DOHH2 (cell line): ENCODE results near the gene RBFOX1.

Experiments
- H3F3A ChIP-seq: fragments of 200-600 bp; sonication (generic), shearing (Covaris generic); 2 replicates; pipeline ENCODE4 v1.6.0; 2016; ENCODE audit warnings: antibody characterized with exemption, mild to moderate bottlenecking; ENCODE audit not compliant: control insufficient read depth, insufficient read depth
- H3K27ac ChIP-seq: fragments of 200-600 bp; sonication (generic); 2 replicates; pipeline ENCODE4 v1.5.1; 2014; ENCODE audit warnings: low read depth, mild to moderate bottlenecking, low read length, moderate library complexity
- H3K27me3 ChIP-seq: fragments of 200-600 bp; sonication (generic); 2 replicates; pipeline ENCODE4 v1.6.1; 2014; ENCODE audit warnings: mild to moderate bottlenecking, low read length, mixed read lengths; ENCODE audit not compliant: control insufficient read depth
- H3K36me3 ChIP-seq: fragments of 200-600 bp; sonication (generic); 2 replicates; pipeline ENCODE4 v1.6.1; 2014; ENCODE audit warnings: mild to moderate bottlenecking, low read length, moderate library complexity, mixed read lengths; ENCODE audit not compliant: control insufficient read depth
- H3K4me1 ChIP-seq: fragments of 200-600 bp; sonication (generic); 2 replicates; pipeline ENCODE4 v1.6.1; 2014; ENCODE audit warnings: mild to moderate bottlenecking, low read length, mixed read lengths; ENCODE audit not compliant: control insufficient read depth
- H3K4me2 ChIP-seq: fragments of 200-600 bp; sonication (generic); 2 replicates; pipeline ENCODE4 v1.6.0; 2014; ENCODE audit warnings: mild to moderate bottlenecking, low read length, moderate library complexity
- H3K4me3 ChIP-seq: fragments of 200-600 bp; sonication (generic); 2 replicates; pipeline ENCODE4 v1.5.1; 2014; ENCODE audit warnings: mild to moderate bottlenecking, low read length, mixed read lengths
- H3K79me2 ChIP-seq: fragments of 200-600 bp; sonication (generic); 2 replicates; pipeline ENCODE4 v1.6.1; 2014; ENCODE audit warnings: mild to moderate bottlenecking, low read length, mixed read lengths; ENCODE audit not compliant: control insufficient read depth
- H3K9me2 ChIP-seq: fragments of 200-600 bp; sonication (generic); replicated peaks from 2 replicates; pipeline ENCODE4 v1.6.1; 2014; ENCODE audit warnings: mild to moderate bottlenecking, low read length, mixed read lengths; ENCODE audit not compliant: control insufficient read depth
- H3K9me3 ChIP-seq: fragments of 200-600 bp; sonication (generic); 2 replicates; pipeline ENCODE4 v1.6.1; 2014; ENCODE audit warnings: antibody characterized with exemption, low read length, mixed read lengths; ENCODE audit not compliant: control insufficient read depth, insufficient read depth
- H4K20me1 ChIP-seq: fragments of 200-600 bp; sonication (generic); 2 replicates; pipeline ENCODE4 v1.6.0; 2014; ENCODE audit warnings: low read depth, mild to moderate bottlenecking, antibody characterized with exemption, low read length, moderate library complexity; ENCODE audit not compliant: control insufficient read depth, insufficient read depth
- CTCF ChIP-seq: fragments of 200-600 bp; sonication (generic); IDR thresholded peaks from one replicate; pipeline ENCODE4 v1.5.1; 2014; ENCODE audit warnings: antibody characterized with exemption, mild to moderate bottlenecking, low read depth, low read length; ENCODE audit not compliant: poor library complexity, severe bottlenecking
- EZH2phosphoT487 ChIP-seq: fragments of 200-600 bp; sonication (generic); IDR thresholded peaks from 2 replicates; pipeline ENCODE4 v1.6.1; 2017; ENCODE audit warnings: borderline replicate concordance, mild to moderate bottlenecking, antibody characterized with exemption, low read length, moderate library complexity, mixed read lengths

The RBFOX1 gene

GRCh38 chr16:7336742-7337141 lies 4.1 kb downstream of the RBFOX1 start:
- H3F3A ChIP-seq = no peaks in the 10 kb centered on the region
- no peaks in the 10 kb centered on the region for H3K9me2 ChIP-seq
- H3K27ac ChIP-seq = no peak overlapping the region
- H3K4me2 ChIP-seq = no peak overlapping the region
- H3K27me3 ChIP-seq = no peaks in the 10 kb centered on the region
- TF ChIP-seq EZH2phosphoT487 (no peak), CTCF (no peak)
- H3K4me3 ChIP-seq = no peak overlapping the region
- no peaks in the 10 kb centered on the region for H3K4me1 ChIP-seq
- H3K79me2 ChIP-seq = no peaks in the 10 kb centered on the region
- no peaks in the 10 kb centered on the region for H4K20me1 ChIP-seq
- no peaks in the 10 kb centered on the region for H3K9me3 ChIP-seq
- H3K36me3 ChIP-seq = no peaks in the 10 kb centered on the region

GRCh38 chr16:7338826-7339225 lies 6.2 kb downstream of the RBFOX1 start:
- Histone ChIP-seq H3F3A (no peaks in the 10 kb centered on the region), H3K4me1 (no peaks in the 10 kb centered on the region), H3K9me2 (no peaks in the 10 kb centered on the region), H3K79me2 (no peaks in the 10 kb centered on the region), H3K36me3 (no peaks in the 10 kb centered on the region), H3K9me3 (no peaks in the 10 kb centered on the region), H3K4me3 (no peak overlapping the region), H4K20me1 (no peaks in the 10 kb centered on the region), H3K27me3 (no peaks in the 10 kb centered on the region), H3K4me2 (no peak overlapping the region), H3K27ac (no peak overlapping the region)
- TF ChIP-seq EZH2phosphoT487 (no peak), CTCF (no peak)

GRCh38 chr16:7339700-7340099 lies 7.1 kb downstream of the RBFOX1 start:
- Histone ChIP-seq H3K9me2 (no peaks in the 10 kb centered on the region), H3K9me3 (no peaks in the 10 kb centered on the region), H3K79me2 (no peaks in the 10 kb centered on the region), H3K36me3 (no peaks in the 10 kb centered on the region), H4K20me1 (no peaks in the 10 kb centered on the region), H3K27ac (no peak overlapping the region), H3K27me3 (no peaks in the 10 kb centered on the region), H3K4me1 (no peaks in the 10 kb centered on the region), H3F3A (no peaks in the 10 kb centered on the region), H3K4me3 (no peak overlapping the region), H3K4me2 (no peak overlapping the region)
- TF ChIP-seq CTCF (no peak), EZH2phosphoT487 (no peak)

GRCh38 chr16:7340938-7341337 lies 8.3 kb downstream of the RBFOX1 start:
- H4K20me1 ChIP-seq = no peaks in the 10 kb centered on the region
- no peaks in the 10 kb centered on the region for H3K9me3 ChIP-seq
- H3K27ac ChIP-seq = no peak overlapping the region
- H3K79me2 ChIP-seq = no peaks in the 10 kb centered on the region
- H3K9me2 ChIP-seq = no peaks in the 10 kb centered on the region
- TF ChIP-seq CTCF (no peak), EZH2phosphoT487 (no peak)
- no peaks in the 10 kb centered on the region for H3K4me1 ChIP-seq
- no peaks in the 10 kb centered on the region for H3F3A ChIP-seq
- no peak overlapping the region for H3K4me2 ChIP-seq
- H3K27me3 ChIP-seq = no peaks in the 10 kb centered on the region
- no peaks in the 10 kb centered on the region for H3K36me3 ChIP-seq
- no peak overlapping the region for H3K4me3 ChIP-seq
